ENCODE measurements around the gene PIPOX.

The PIPOX gene

GRCh38 chr17:29102046-29102445 is 59.1 kb downstream of the PIPOX start:
- DNase-seq = no peak

- DNase-seq = no peak
These were observed 59.8 kb downstream of the PIPOX start for GRCh38 chr17:29102741-29103181.

GRCh38 chr17:29103341-29103740 is 60.4 kb downstream of the PIPOX start:
- DNase-seq = no peak
